H1 (cell line): ENCODE data around the gene EPG5. TPM values are rescaled to one million over a fixed set of nuclear protein-coding genes. Genes with fewer than 3 reads are reported as not detected.

ENCODE experiments used
- CTCF ChIA-PET: fragments of 300-600 bp; sonication (Branson Sonifier 250); formaldehyde crosslinking; loops from one replicate; lab custom pipeline; 2021; ENCODE audit not compliant: partially characterized antibody; lab: Charles Lee
- POLR2A ChIA-PET: fragments of 300-600 bp; sonication (Branson Sonifier 250); formaldehyde crosslinking; loops from one replicate; lab custom pipeline; 2021; ENCODE audit warnings: inconsistent platforms; ENCODE audit not compliant: partially characterized antibody; lab: Charles Lee
- DNase-seq, 2 experiments: peaks; one replicate each; pipeline versions ENCODE4 v3.0.0 to v3.0.0-alpha.2; 2010 to 2022; ENCODE audit warnings: low spot score in 2 of 2, low read depth in 1 of 2, mixed read lengths in 1 of 2
- FAIRE-seq: peaks from 2 replicates; lab custom pipeline; 2011; peaks lifted over from hg19 to GRCh38; lab: Jason Lieb, UNC
- H2AFZ ChIP-seq: 2 replicates; pipeline ENCODE4 v1.8.1; 2012; ENCODE audit warnings: low read length, inconsistent platforms
- H2AK5ac ChIP-seq: 2 replicates; pipeline ENCODE4 v1.6.1; 2013; ENCODE audit warnings: low read depth, low read length
- H2BK120ac ChIP-seq: replicated peaks from 2 replicates; pipeline ENCODE3; 2013; ENCODE audit warnings: low read depth, low read length, inconsistent platforms
- H2BK12ac ChIP-seq: 2 replicates; pipeline ENCODE4 v1.6.1; 2013; ENCODE audit warnings: low read depth, low read length
- H2BK15ac ChIP-seq: 2 replicates; pipeline ENCODE4 v1.6.1; 2013; ENCODE audit warnings: low read length
- H2BK20ac ChIP-seq: 2 replicates; pipeline ENCODE4 v1.6.1; 2013; ENCODE audit warnings: low read length
- H2BK5ac ChIP-seq: 2 replicates; pipeline ENCODE4 v1.6.1; 2013; ENCODE audit warnings: low read depth, low read length
- H3K14ac ChIP-seq: 2 replicates; pipeline ENCODE4 v1.6.1; 2013; ENCODE audit warnings: inconsistent platforms; ENCODE audit not compliant: insufficient read length
- H3K18ac ChIP-seq: 2 replicates; pipeline ENCODE4 v1.6.1; 2013; ENCODE audit warnings: low read length; ENCODE audit errors: extremely low read depth
- H3K23ac ChIP-seq: 2 replicates; pipeline ENCODE4 v1.6.1; 2013; ENCODE audit warnings: inconsistent platforms; ENCODE audit not compliant: insufficient read length
- H3K23me2 ChIP-seq: 2 replicates; pipeline ENCODE4 v1.6.1; 2013; ENCODE audit warnings: low read depth, low read length
- H3K27ac ChIP-seq: 2 replicates; pipeline ENCODE4 v1.6.1; 2011; ENCODE audit warnings: low read depth, low read length, inconsistent platforms
- H3K27me3 ChIP-seq, 4 experiments: replicated peaks in 1 of 4; 1 replicate in 1 of 4; 2 replicates in 3 of 4; pipeline versions ENCODE4 v1.6.1 to v1.8.1; 2011 to 2013; ENCODE audit warnings: low read length in 3 of 4, mild to moderate bottlenecking in 3 of 4, inconsistent platforms in 2 of 4, mixed read lengths in 2 of 4, moderate library complexity in 1 of 4; ENCODE audit not compliant: control insufficient read depth in 3 of 4, insufficient read depth in 3 of 4; ENCODE audit errors: extremely low read depth in 1 of 4
- H3K36me3 ChIP-seq, 4 experiments: 2 replicates each; pipeline versions ENCODE4 v1.6.1 to v1.8.1; 2011 to 2013; ENCODE audit warnings: mild to moderate bottlenecking in 4 of 4, low read length in 3 of 4, moderate library complexity in 2 of 4, control low read depth in 1 of 4, inconsistent platforms in 1 of 4; ENCODE audit not compliant: insufficient read depth in 4 of 4, control insufficient read depth in 2 of 4
- H3K4ac ChIP-seq: replicated peaks from 2 replicates; pipeline ENCODE3; 2013; ENCODE audit warnings: low read length, low read depth, mixed read lengths, inconsistent platforms; ENCODE audit not compliant: insufficient read length
- H3K4me1 ChIP-seq, 4 experiments: replicated peaks in 1 of 4; 1 replicate in 1 of 4; 2 replicates in 3 of 4; pipeline versions ENCODE4 v1.6.1 to v1.8.1; 2011 to 2013; ENCODE audit warnings: low read length in 3 of 4, inconsistent platforms in 2 of 4, mixed read lengths in 1 of 4; ENCODE audit not compliant: insufficient read depth in 4 of 4, control insufficient read depth in 3 of 4
- H3K4me2 ChIP-seq, 2 experiments: 2 replicates each; pipeline versions ENCODE4 v1.6.1 to v1.8.1; 2011 to 2013; ENCODE audit warnings: low read depth in 2 of 2, low read length in 2 of 2, control low read depth in 1 of 2, inconsistent platforms in 1 of 2, mild to moderate bottlenecking in 1 of 2; ENCODE audit not compliant: insufficient read depth in 1 of 2
- H3K4me3 ChIP-seq, 4 experiments: fragments of 200-600, 300-600 bp in 1 of 4; sonication (generic), shearing (Covaris generic), sonication (Bioruptor Twin) in 1 of 4; 2 replicates each; pipeline versions ENCODE4 v1.5.1 to v1.8.1; 2011 to 2016; ENCODE audit warnings: low read length in 4 of 4, low read depth in 3 of 4, control low read depth in 2 of 4, inconsistent platforms in 2 of 4, mild to moderate bottlenecking in 2 of 4, mixed read lengths in 1 of 4, moderate library complexity in 1 of 4; ENCODE audit not compliant: insufficient read depth in 2 of 4; ENCODE audit errors: extremely low read depth in 1 of 4
- H3K56ac ChIP-seq: replicated peaks from 2 replicates; pipeline ENCODE3; 2013; ENCODE audit warnings: low read depth, mild to moderate bottlenecking, mixed read lengths, low read length, inconsistent platforms; ENCODE audit not compliant: insufficient read length
- H3K79me1 ChIP-seq: 2 replicates; pipeline ENCODE4 v1.6.1; 2013; ENCODE audit warnings: low read depth, low read length, control low read depth
- H3K79me2 ChIP-seq, 2 experiments: 2 replicates each; pipeline versions ENCODE4 v1.6.1 to v1.8.1; 2012 to 2013; ENCODE audit warnings: low read length in 2 of 2, mild to moderate bottlenecking in 2 of 2, inconsistent platforms in 1 of 2; ENCODE audit not compliant: insufficient read depth in 2 of 2, control insufficient read depth in 1 of 2
- H3K9ac ChIP-seq, 4 experiments: replicated peaks in 1 of 4; 1 replicate in 1 of 4; 2 replicates in 3 of 4; pipeline versions ENCODE4 v1.6.1 to v1.8.1; 2011 to 2013; ENCODE audit warnings: low read depth in 3 of 4, low read length in 3 of 4, control low read depth in 2 of 4, mild to moderate bottlenecking in 2 of 4, moderate library complexity in 2 of 4, inconsistent platforms in 1 of 4; ENCODE audit errors: extremely low read depth in 1 of 4
- H3K9me3 ChIP-seq, 2 experiments: 2 replicates each; pipeline versions ENCODE4 v1.6.1 to v1.8.1; 2012 to 2013; ENCODE audit warnings: mild to moderate bottlenecking in 2 of 2, moderate library complexity in 2 of 2, control low read depth in 1 of 2, inconsistent platforms in 1 of 2, low read depth in 1 of 2, low read length in 1 of 2, mixed read lengths in 1 of 2; ENCODE audit not compliant: insufficient read depth in 2 of 2
- H4K20me1 ChIP-seq, 2 experiments: replicated peaks in 1 of 2; 2 replicates each; pipeline versions ENCODE3 to v1.8.1; 2011 to 2013; ENCODE audit warnings: inconsistent platforms in 2 of 2, low read length in 2 of 2, mild to moderate bottlenecking in 1 of 2; ENCODE audit not compliant: insufficient read depth in 2 of 2, control insufficient read depth in 1 of 2
- H4K5ac ChIP-seq: 2 replicates; pipeline ENCODE4 v1.6.1; 2013; ENCODE audit warnings: low read length, low read depth, mixed read lengths, inconsistent platforms; ENCODE audit not compliant: insufficient read length
- H4K8ac ChIP-seq: 2 replicates; pipeline ENCODE4 v1.8.0; 2013; ENCODE audit warnings: mild to moderate bottlenecking, moderate library complexity, low read length, inconsistent platforms; ENCODE audit not compliant: insufficient read depth; ENCODE audit errors: extremely low read depth
- H4K91ac ChIP-seq: replicated peaks from 2 replicates; pipeline ENCODE3; 2013; ENCODE audit warnings: low read length, mixed read lengths, inconsistent platforms; ENCODE audit not compliant: insufficient read length
- KDM5A ChIP-seq: fragments of 200-600 bp; IDR thresholded peaks from 2 replicates; pipeline ENCODE4 v1.7.1; 2012; ENCODE audit warnings: mild to moderate bottlenecking, low read length, inconsistent platforms, mixed read lengths
- POLR2A ChIP-seq, 2 experiments: IDR thresholded peaks; 1 replicate in 1 of 2; 2 replicates in 1 of 2; pipeline ENCODE4 v1.6.1; 2011; ENCODE audit warnings: low read depth in 2 of 2, low read length in 2 of 2, mild to moderate bottlenecking in 2 of 2; ENCODE audit errors: control extremely low read depth in 1 of 2
- WGBS, 2 experiments: shearing (Covaris generic) in 1 of 2; methylation state at CpG; one replicate each; pipeline versions ENCODE4 v1.1.6 to v1.1.7; 2013 to 2015; ENCODE audit warnings: low lambda C conversion rate in 2 of 2, mixed read lengths in 2 of 2, inconsistent platforms in 1 of 2, low coverage in 1 of 2, missing lambda C conversion rate in 1 of 2; ENCODE audit not compliant: insufficient replicate concordance in 2 of 2, insufficient coverage in 1 of 2, insufficient read length in 1 of 2; ENCODE audit errors: extremely low coverage in 1 of 2, missing lambda C conversion rate in 1 of 2; 5-methylcytosine and 5-hydroxymethylcytosine counted together
- polyA plus RNA-seq, 7 experiments: library from polyadenylated mRNA; depleted of rRNA in 3 of 7; stranded (reverse) in 5 of 7; unstranded in 2 of 7; fragments of >200 nt in 5 of 7; fragments of 200-250 nt in 2 of 7; gene quantifications; 1 replicate in 5 of 7; 2 replicates in 1 of 7; 4 replicates in 1 of 7; pipeline versions ENCODE4 v1.2.1 to v1.2.3, GENCODE V29; 2011 to 2013; ENCODE audit warnings: missing spikeins in 2 of 7, mixed read lengths in 2 of 7
- total RNA-seq: library from RNA; stranded (reverse); fragmentation: NEBNext Ultra II Directional; extraction: Animal tissue kit (Norgen Biotek cat#: 25700); gene quantifications from 2 replicates; pipeline ENCODE4 v1.2.1, GENCODE V29; 2021

The EPG5 gene
- total and polyA plus RNA-seq, 2 of the 8 experiments (the other 6 are each of a cell fraction or from before 2014, with no cell fraction given), result 14.1 to 18.3 TPM

GRCh38 chr18:45962461-45962860 is 4.7 kb downstream of the EPG5 start:
- WGBS, 2 experiments, result 84% methylated on average over 2 of the region's 2 CpGs; no CpG with 5 or more reads in 1 of the 2 experiments
- Histone ChIP-seq H3K23me2 (peaks cover 5% of the 10 kb centered on the region), H3K27me3 (no peaks in the 10 kb centered on the region), H2BK5ac (no peak overlapping the region), H4K8ac (no peak overlapping the region), H3K27ac (no peak overlapping the region), H4K5ac (no peak overlapping the region), H3K23ac (no peak overlapping the region), H2BK15ac (no peak overlapping the region), H2AFZ (no peak overlapping the region), H3K4me1 (no peaks in the 10 kb centered on the region), H4K20me1 (peaks cover 0 to 3% of the 10 kb centered on the region in 2 experiments), H3K9me3 (no peaks in the 10 kb centered on the region), H3K56ac (no peak overlapping the region), H3K14ac (no peak overlapping the region), H3K79me1 (no peaks in the 10 kb centered on the region; the same call in 1 of the 2 replicates), H2AK5ac (no peak overlapping the region), H3K9ac (no peak overlapping the region), H2BK120ac (no peak overlapping the region), H2BK20ac (no peak overlapping the region), H3K36me3 (no peaks in the 10 kb centered on the region), H3K4me3 (no peak overlapping the region), H4K91ac (no peak overlapping the region), H2BK12ac (no peak overlapping the region), H3K18ac (no peak overlapping the region), H3K4ac (no peak overlapping the region), H3K79me2 (peaks cover 0 to 27% of the 10 kb centered on the region in 2 experiments; a peak in 2 of 4 replicates), H3K4me2 (no peak overlapping the region)
- no peak for DNase-seq
- no peak for FAIRE-seq
- ChIA-PET POLR2A (no interaction called here), CTCF (interaction anchor here (0.6 to 1.9 kb wide), 3 partner anchors 83 to 111 kb away, joined by 4 to 9 read pairs (median 6); no protein-coding TSS in a partner anchor)
- TF ChIP-seq POLR2A (IDR thresholded peaks at IDR 0.05; ENCODE audit: control extremely low read depth in 1 of 2, low read depth in 2 of 2, low read length in 2 of 2) (no peak), KDM5A (no peak)
